SK-N-SH (cell line): ENCODE data around the gene LSS. TPM values are rescaled to one million over a fixed set of nuclear protein-coding genes. Genes with fewer than 3 reads are reported as not detected.

Source experiments
- CTCF ChIA-PET: fragments of 300-600, 350-600 bp; formaldehyde crosslinking; extraction: SDS; loops from one replicate; lab custom pipeline; 2021; lab: Yijun Ruan, JAX
- POLR2A ChIA-PET: fragments of 350-600 bp; sonication (Branson Sonifier 250); formaldehyde crosslinking; extraction: SDS; loops from one replicate; lab custom pipeline; 2020; ENCODE audit warnings: antibody characterized with exemption, inconsistent platforms; lab: Yijun Ruan, JAX
- DNase-seq: peaks from one replicate; pipeline ENCODE4 v3.0.0; 2012
- H2AFZ ChIP-seq: fragments of 200-600 bp; sonication (generic); 2 replicates; pipeline ENCODE4 v1.8.1; 2016; ENCODE audit warnings: antibody characterized with exemption, mild to moderate bottlenecking, low read depth
- H3F3A ChIP-seq: fragments of 200-600 bp; sonication (generic); replicated peaks from 2 replicates; pipeline ENCODE3; 2016; ENCODE audit warnings: antibody characterized with exemption, mild to moderate bottlenecking; ENCODE audit not compliant: insufficient read depth
- H3K27ac ChIP-seq, 2 experiments: fragments of 200-500 bp in 1 of 2; fragments of 200-600 bp in 1 of 2; sonication (Bioruptor generic) in 1 of 2; sonication (generic), shearing (Covaris generic) in 1 of 2; 2 replicates each; pipeline versions ENCODE4 v1.5.1 to v1.6.1; 2014 to 2016; ENCODE audit warnings: low read depth in 2 of 2, inconsistent platforms in 1 of 2, low read length in 1 of 2, mild to moderate bottlenecking in 1 of 2, mixed read lengths in 1 of 2
- H3K27me3 ChIP-seq: fragments of 200-600 bp; sonication (generic), shearing (Covaris generic); 2 replicates; pipeline ENCODE4 v1.6.1; 2016; ENCODE audit warnings: mixed run types; ENCODE audit not compliant: insufficient read depth
- H3K36me3 ChIP-seq, 2 experiments: fragments of 200-500 bp in 1 of 2; fragments of 200-600 bp in 1 of 2; sonication (Bioruptor generic) in 1 of 2; sonication (generic) in 1 of 2; replicated peaks in 1 of 2; 2 replicates each; pipeline versions ENCODE3 to v1.5.1; 2014 to 2016; ENCODE audit warnings: low read length in 1 of 2, mild to moderate bottlenecking in 1 of 2; ENCODE audit not compliant: insufficient read depth in 2 of 2, control insufficient read depth in 1 of 2
- H3K4me1 ChIP-seq, 2 experiments: fragments of 200-500 bp in 1 of 2; fragments of 200-600 bp in 1 of 2; sonication (Bioruptor generic) in 1 of 2; sonication (generic), shearing (Covaris generic) in 1 of 2; 2 replicates each; pipeline versions ENCODE4 v1.5.1 to v1.6.1; 2014 to 2016; ENCODE audit warnings: low read depth in 1 of 2, low read length in 1 of 2, mixed run types in 1 of 2; ENCODE audit not compliant: insufficient read depth in 2 of 2, control insufficient read depth in 1 of 2
- H3K4me2 ChIP-seq: fragments of 200-600 bp; sonication (generic), shearing (Covaris generic); 2 replicates; pipeline ENCODE4 v1.6.1; 2017; ENCODE audit warnings: mixed run types
- H3K4me3 ChIP-seq, 2 experiments: fragments of 200-500 bp in 1 of 2; fragments of 200-600 bp in 1 of 2; sonication (Bioruptor generic) in 1 of 2; sonication (generic), shearing (Covaris generic) in 1 of 2; 2 replicates each; pipeline versions ENCODE4 v1.5.1 to v1.8.1; 2014 to 2016; ENCODE audit warnings: low read depth in 2 of 2, inconsistent platforms in 1 of 2, low read length in 1 of 2, mild to moderate bottlenecking in 1 of 2, mixed read lengths in 1 of 2, moderate library complexity in 1 of 2
- H3K79me2 ChIP-seq: fragments of 200-600 bp; sonication (generic); 2 replicates; pipeline ENCODE4 v1.8.1; 2017; ENCODE audit warnings: mild to moderate bottlenecking; ENCODE audit not compliant: insufficient read depth
- H3K9ac ChIP-seq: fragments of 200-600 bp; sonication (generic); 2 replicates; pipeline ENCODE4 v1.6.1; 2017; ENCODE audit warnings: mixed run types
- H3K9me2 ChIP-seq: fragments of 200-600 bp; sonication (generic); 2 replicates; pipeline ENCODE4 v1.6.1; 2017; ENCODE audit warnings: mixed run types
- H3K9me3 ChIP-seq: fragments of 200-600 bp; sonication (generic); 2 replicates; pipeline ENCODE4 v1.6.1; 2017; ENCODE audit warnings: mixed run types, mild to moderate bottlenecking, moderate library complexity
- H4K20me1 ChIP-seq: fragments of 200-600 bp; sonication (generic); 2 replicates; pipeline ENCODE4 v1.6.1; 2017; ENCODE audit warnings: mild to moderate bottlenecking, mixed run types; ENCODE audit not compliant: insufficient read depth
- CTCF ChIP-seq: fragments of 200-600 bp; sonication (generic); IDR thresholded peaks from 2 replicates; pipeline ENCODE4 v1.6.1; 2017; ENCODE audit warnings: antibody characterized with exemption, mild to moderate bottlenecking, moderate library complexity
- ELF1 ChIP-seq: IDR thresholded peaks from 2 replicates; pipeline ENCODE4 v1.4.0; 2012
- EP300 ChIP-seq, 2 experiments: IDR thresholded peaks; 2 replicates each; pipeline versions ENCODE4 v1.4.0 to v1.6.1; 2012; ENCODE audit warnings: borderline replicate concordance in 1 of 2, low read depth in 1 of 2, low read length in 1 of 2
- FOSL2 ChIP-seq: IDR thresholded peaks from 2 replicates; pipeline ENCODE4 v1.4.0; 2012; ENCODE audit warnings: low read depth, mild to moderate bottlenecking, moderate library complexity, borderline replicate concordance
- FOXM1 ChIP-seq: IDR thresholded peaks from 2 replicates; pipeline ENCODE4 v1.4.0; 2012; ENCODE audit warnings: low read depth, mild to moderate bottlenecking
- GATA2 ChIP-seq: sonication (generic); formaldehyde crosslinking; IDR thresholded peaks from 2 replicates; pipeline ENCODE4 v1.5.0; 2020; ENCODE audit warnings: mild to moderate bottlenecking, missing genetic modification reagents
- JUND ChIP-seq: IDR thresholded peaks from 2 replicates; pipeline ENCODE4 v1.4.0; 2012
- PBX3 ChIP-seq: IDR thresholded peaks from 2 replicates; pipeline ENCODE4; 2012
- RAD21 ChIP-seq: IDR thresholded peaks from 2 replicates; pipeline ENCODE4 v1.6.1; 2012; ENCODE audit warnings: mild to moderate bottlenecking, low read length
- SIN3A ChIP-seq: IDR thresholded peaks from 2 replicates; pipeline ENCODE4 v1.6.1; 2012; ENCODE audit warnings: low read depth, mild to moderate bottlenecking, low read length, moderate library complexity, borderline replicate concordance
- SMC3 ChIP-seq: IDR thresholded peaks from 2 replicates; pipeline ENCODE4 v1.6.1; 2012; ENCODE audit warnings: low read depth, low read length, improper control_type of control experiment
- TCF12 ChIP-seq: IDR thresholded peaks from 2 replicates; pipeline ENCODE4 v1.4.0; 2012
- TEAD4 ChIP-seq: IDR thresholded peaks from 2 replicates; pipeline ENCODE4 v1.4.0; 2012; ENCODE audit warnings: mild to moderate bottlenecking, borderline replicate concordance; ENCODE audit not compliant: insufficient read depth
- WGBS: methylation state at CpG from one replicate; pipeline ENCODE4 v1.1.6; 2017; ENCODE audit warnings: low lambda C conversion rate; 5-methylcytosine and 5-hydroxymethylcytosine counted together
- polyA plus RNA-seq, 3 experiments: library from polyadenylated mRNA; depleted of rRNA; stranded (reverse); fragments of >200 nt; gene quantifications; 2 replicates each; pipeline ENCODE4 v1.2.3, GENCODE V29; 2012
- TF ChIP-seq, protein P1 (sequence below): IDR thresholded peaks from 2 replicates; pipeline ENCODE4 v1.4.0; 2012; ENCODE audit warnings: low read depth, borderline replicate concordance
- TF ChIP-seq, protein P2 (sequence below): IDR thresholded peaks from 2 replicates; pipeline ENCODE4 v1.4.0; 2012; ENCODE audit warnings: low read depth, borderline replicate concordance

The LSS gene
- polyA plus RNA-seq, 1 of the 3 experiments (the other 2 are of a cell fraction): 38.7 TPM

DNA sequence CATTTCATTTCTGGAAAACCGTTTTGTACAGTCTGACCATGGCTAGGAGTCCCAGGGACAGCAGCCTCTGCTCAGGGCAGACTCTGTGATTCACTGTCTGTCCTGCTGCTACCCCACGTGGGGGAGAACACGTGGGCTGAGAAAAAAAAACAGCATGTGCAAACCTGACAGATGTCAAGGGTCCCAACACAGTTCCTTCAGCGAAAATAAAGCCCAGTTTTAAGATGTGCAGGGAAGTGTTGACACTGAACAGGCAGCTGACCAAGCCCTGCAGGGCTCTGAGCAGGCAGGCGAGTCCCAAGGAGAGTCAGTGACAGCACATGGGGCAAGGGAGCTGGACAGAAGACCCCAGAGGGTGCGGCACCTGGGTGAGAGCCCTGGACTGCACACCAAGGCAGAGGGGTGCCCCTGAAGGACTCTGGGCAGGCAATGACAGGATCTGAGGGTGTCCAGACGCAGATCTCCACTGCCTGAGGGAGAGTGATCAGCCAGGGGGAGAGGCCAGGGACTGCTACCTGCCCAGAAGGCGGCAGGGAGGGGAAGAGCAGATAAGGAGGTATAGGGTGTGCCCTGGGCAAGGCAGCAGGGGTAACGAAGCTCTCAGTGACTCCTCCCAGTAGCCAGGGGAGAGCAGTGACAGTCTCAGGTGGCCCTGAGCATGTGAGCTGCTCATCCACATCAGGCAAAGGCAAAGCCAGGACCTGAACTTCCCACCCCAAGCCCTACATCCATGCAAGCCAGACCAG lies 39.2 kb downstream of the LSS start (continued):
- TF ChIP-seq, protein P1, sequence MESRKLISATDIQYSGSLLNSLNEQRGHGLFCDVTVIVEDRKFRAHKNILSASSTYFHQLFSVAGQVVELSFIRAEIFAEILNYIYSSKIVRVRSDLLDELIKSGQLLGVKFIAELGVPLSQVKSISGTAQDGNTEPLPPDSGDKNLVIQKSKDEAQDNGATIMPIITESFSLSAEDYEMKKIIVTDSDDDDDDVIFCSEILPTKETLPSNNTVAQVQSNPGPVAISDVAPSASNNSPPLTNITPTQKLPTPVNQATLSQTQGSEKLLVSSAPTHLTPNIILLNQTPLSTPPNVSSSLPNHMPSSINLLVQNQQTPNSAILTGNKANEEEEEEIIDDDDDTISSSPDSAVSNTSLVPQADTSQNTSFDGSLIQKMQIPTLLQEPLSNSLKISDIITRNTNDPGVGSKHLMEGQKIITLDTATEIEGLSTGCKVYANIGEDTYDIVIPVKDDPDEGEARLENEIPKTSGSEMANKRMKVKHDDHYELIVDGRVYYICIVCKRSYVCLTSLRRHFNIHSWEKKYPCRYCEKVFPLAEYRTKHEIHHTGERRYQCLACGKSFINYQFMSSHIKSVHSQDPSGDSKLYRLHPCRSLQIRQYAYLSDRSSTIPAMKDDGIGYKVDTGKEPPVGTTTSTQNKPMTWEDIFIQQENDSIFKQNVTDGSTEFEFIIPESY: no peak
- TF ChIP-seq SIN3A (peak; percentile 97), CTCF (no peak), FOXM1 (no peak), EP300 (IDR thresholded peaks at IDR 0.05; ENCODE audit: borderline replicate concordance in 1 of 2, low read depth in 1 of 2, low read length in 1 of 2) (no peak), TEAD4 (no peak)
- TF ChIP-seq, protein P2, sequence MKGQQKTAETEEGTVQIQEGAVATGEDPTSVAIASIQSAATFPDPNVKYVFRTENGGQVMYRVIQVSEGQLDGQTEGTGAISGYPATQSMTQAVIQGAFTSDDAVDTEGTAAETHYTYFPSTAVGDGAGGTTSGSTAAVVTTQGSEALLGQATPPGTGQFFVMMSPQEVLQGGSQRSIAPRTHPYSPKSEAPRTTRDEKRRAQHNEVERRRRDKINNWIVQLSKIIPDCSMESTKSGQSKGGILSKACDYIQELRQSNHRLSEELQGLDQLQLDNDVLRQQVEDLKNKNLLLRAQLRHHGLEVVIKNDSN: peak; percentile 79; the same call in 1 of the 2 replicates

GRCh38 chr21:46188226-46189212 lies 40.1 kb downstream of the LSS start:
- no peaks in the 10 kb centered on the region for H3K79me2 ChIP-seq
- TF ChIP-seq GATA2 (CRISPR knock-in tag) (peak; percentile 14; the same call in 1 of the 2 replicates), SMC3 (0 out of 2 replicates have a peak, but pooled peaks have one; percentile 12), PBX3 (peak; percentile 61), ELF1 (no peak), RAD21 (no peak), TCF12 (peak; percentile 42; the same call in 1 of the 2 replicates), FOSL2 (peak; percentile 73; the same call in 1 of the 2 replicates), JUND (peak; percentile 53; the same call in 1 of the 2 replicates)
- peak overlapping the region; percentile 61 for H3K4me2 ChIP-seq
- no peak overlapping the region for H3K4me3 ChIP-seq
- peaks cover 0 to 8% of the 10 kb centered on the region in 2 experiments for H3K36me3 ChIP-seq
- peaks cover 20 to 27% of the 10 kb centered on the region in 2 experiments for H3K4me1 ChIP-seq
- peak; percentile 72 for DNase-seq
- H2AFZ ChIP-seq: no peak overlapping the region
- ChIA-PET POLR2A (no interaction called here), CTCF (interaction anchor here (0.7 to 2.0 kb wide), 4 partner anchors 12 to 45 kb away, joined by 3 to 6 read pairs (median 4); no protein-coding TSS in a partner anchor)
- peak overlapping the region; percentile 27; the same call in 1 of the 2 replicates for H3K9ac ChIP-seq
- H3K9me2 ChIP-seq: no peaks in the 10 kb centered on the region
- peaks cover 10% of the 10 kb centered on the region for H3F3A ChIP-seq
- H3K27me3 ChIP-seq: no peaks in the 10 kb centered on the region
- WGBS: 44% methylated on average over 17 of the region's 17 CpGs
- peak overlapping the region; percentile 51 to 89 for H3K27ac ChIP-seq
- no peaks in the 10 kb centered on the region for H3K9me3 ChIP-seq
- H4K20me1 ChIP-seq: no peaks in the 10 kb centered on the region
